Naive thymus-derived CD4-positive, alpha-beta T cell (primary cell): ENCODE data around the gene SNAPC1. TPM values are rescaled to one million over a fixed set of nuclear protein-coding genes. Genes with fewer than 3 reads are reported as not detected.
A peak's percentile ranks its signal among the peaks of the same experiment; 100 is the strongest.

Experiments
- ATAC-seq: fragments of 150-1000 bp; cut with Tn5 transposase; 2 replicates; pipeline ENCODE4 v1.10.0; 2021; ENCODE audit warnings: mild to moderate bottlenecking, moderate library complexity
- CTCF ChIA-PET: fragments of 350-600 bp; sonication (Branson Sonifier 250); formaldehyde crosslinking; loops from one replicate; lab custom pipeline; 2021; ENCODE audit warnings: antibody characterized with exemption; lab: Charles Lee
- POLR2A ChIA-PET: fragments of 350-600 bp; sonication (Branson Sonifier 250); formaldehyde crosslinking; loops from one replicate; lab custom pipeline; 2021; ENCODE audit warnings: antibody characterized with exemption, inconsistent platforms; lab: Charles Lee
- DNase-seq, 9 donors: peaks; one replicate each; pipeline versions ENCODE4 v3.0.0 to v3.0.0-alpha.2; 2020 to 2022; ENCODE audit warnings: mixed read lengths in 1 of 9
- H3K27ac ChIP-seq: one replicate; pipeline ENCODE4 v1.7.0; 2013; ENCODE audit warnings: mild to moderate bottlenecking, low read depth, low read length, moderate library complexity
- H3K27me3 ChIP-seq, 2 donors: one replicate each; pipeline ENCODE4 v1.7.0; 2013; ENCODE audit warnings: low read length in 2 of 2, mild to moderate bottlenecking in 2 of 2, moderate library complexity in 2 of 2; ENCODE audit not compliant: control insufficient read depth in 2 of 2, insufficient read depth in 2 of 2
- H3K36me3 ChIP-seq, 3 experiments: 1 replicate in 2 of 3; 2 replicates in 1 of 3; pipeline ENCODE4 v1.7.0; 2013; ENCODE audit warnings: low read length in 3 of 3, mild to moderate bottlenecking in 3 of 3, moderate library complexity in 1 of 3; ENCODE audit not compliant: insufficient read depth in 3 of 3, control insufficient read depth in 2 of 3
- H3K4me1 ChIP-seq, 2 donors: one replicate each; pipeline ENCODE4 v1.7.0; 2013; ENCODE audit warnings: low read length in 2 of 2, mild to moderate bottlenecking in 2 of 2, moderate library complexity in 1 of 2; ENCODE audit not compliant: control insufficient read depth in 2 of 2, insufficient read depth in 2 of 2
- H3K4me3 ChIP-seq: 2 replicates; pipeline ENCODE4 v1.7.0; 2013; ENCODE audit warnings: mild to moderate bottlenecking, low read length
- H3K9me3 ChIP-seq, 3 experiments: 1 replicate in 2 of 3; 2 replicates in 1 of 3; pipeline ENCODE4 v1.7.0; 2013; ENCODE audit warnings: low read length in 3 of 3; ENCODE audit not compliant: control insufficient read depth in 2 of 3
- H3K27ac Mint-ChIP-seq, 9 donors: one replicate each; pipeline ENCODE4 v1.8.0; 2020 to 2022; ENCODE audit warnings: mixed read lengths in 9 of 9, mild to moderate bottlenecking in 8 of 9, moderate library complexity in 5 of 9, inconsistent platforms in 2 of 9
- H3K27me3 Mint-ChIP-seq, 5 donors: one replicate each; pipeline ENCODE4 v1.8.0; 2021 to 2022; ENCODE audit warnings: mixed read lengths in 5 of 5, mild to moderate bottlenecking in 1 of 5
- H3K36me3 Mint-ChIP-seq, 5 donors: one replicate each; pipeline ENCODE4 v1.8.0; 2020 to 2022; ENCODE audit warnings: mixed read lengths in 5 of 5, mild to moderate bottlenecking in 3 of 5, inconsistent platforms in 1 of 5
- H3K4me1 Mint-ChIP-seq, 7 donors: one replicate each; pipeline ENCODE4 v1.8.0; 2020 to 2022; ENCODE audit warnings: mixed read lengths in 7 of 7, mild to moderate bottlenecking in 3 of 7, inconsistent platforms in 1 of 7
- H3K4me3 Mint-ChIP-seq, 10 donors: one replicate each; pipeline ENCODE4 v1.8.0; 2020 to 2022; ENCODE audit warnings: mild to moderate bottlenecking in 10 of 10, mixed read lengths in 10 of 10, moderate library complexity in 6 of 10, inconsistent platforms in 2 of 10
- H3K9me3 Mint-ChIP-seq, 11 donors: one replicate each; pipeline ENCODE4 v1.8.0; 2020 to 2022; ENCODE audit warnings: mixed read lengths in 11 of 11, mild to moderate bottlenecking in 4 of 11, inconsistent platforms in 1 of 11, moderate library complexity in 1 of 11
- intact Hi-C, 2 donors: fragments of 100-400 bp; cut with micrococcal nuclease; formaldehyde crosslinking; loops; one replicate each; pipeline ENCODE4 v1.15.1; 2023
- polyA plus RNA-seq, 2 donors: library from polyadenylated mRNA; unstranded; fragments of 300-500 nt; fragmentation: Illumina TruSeq; gene quantifications; one replicate each; pipeline ENCODE4 v1.2.3, GENCODE V29; 2021
- total RNA-seq, 6 experiments: library from RNA in 5 of 6; stranded (reverse) in 5 of 6; gene quantifications; 1 replicate in 5 of 6; 2 replicates in 1 of 6; pipeline ENCODE4 v1.2.3 and lab custom pipeline; 2021 to 2026

The SNAPC1 gene
- total and polyA plus RNA-seq, 7 experiments from 2014 or later: 3.5 to 8.7 (median 5.3) TPM

DNA sequence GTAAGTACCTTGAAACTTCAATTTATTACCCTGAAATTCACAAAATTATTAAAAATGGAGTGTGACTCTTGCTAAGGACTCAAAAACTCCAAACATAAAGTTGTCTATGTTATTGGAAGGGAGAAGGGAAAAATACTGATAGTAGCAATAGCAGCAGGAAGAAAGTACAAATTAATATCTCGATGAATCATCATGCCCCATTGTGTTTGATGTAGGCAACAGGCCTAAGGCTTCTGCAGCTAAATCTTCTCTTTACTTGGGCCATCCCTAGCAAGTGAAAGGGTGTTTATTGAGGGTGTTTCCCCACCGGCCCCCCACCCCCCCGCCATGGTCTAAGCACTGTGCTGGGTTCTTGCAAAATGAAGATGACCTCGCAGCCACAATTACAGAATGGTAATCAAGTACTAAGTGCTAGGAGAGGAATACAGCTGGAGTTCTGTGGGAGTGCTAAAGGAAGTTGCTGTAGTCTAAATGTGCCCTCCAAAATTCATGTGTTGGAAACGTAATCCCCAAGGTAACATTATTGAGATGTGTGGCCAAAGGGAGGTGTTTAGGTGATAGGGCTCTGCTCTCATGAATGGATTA, 76.5 kb downstream of the SNAPC1 start:
- H3K27me3 Mint-ChIP-seq: peaks cover 0 to 39% (median 0%) of the 10 kb centered on the region in 5 donors
- H3K36me3 Mint-ChIP-seq: no peaks in the 10 kb centered on the region
- intact Hi-C loops: loop anchor here (5.0 to 10.0 kb wide), 3 partner anchors 106 to 304 kb away; no protein-coding TSS in a partner anchor
- ATAC-seq (no peak), DNase-seq (no peak)
- no peak overlapping the region for H3K4me3 ChIP-seq
- peak overlapping the region in 1 of 9 donors; percentile 38 for H3K27ac Mint-ChIP-seq
- H3K9me3 ChIP-seq: no peaks in the 10 kb centered on the region
- peaks cover 0 to 3% (median 0%) of the 10 kb centered on the region in 11 donors for H3K9me3 Mint-ChIP-seq
- H3K36me3 ChIP-seq: no peaks in the 10 kb centered on the region
- ChIA-PET CTCF (interaction anchor here (0.5 to 2.9 kb wide), 6 partner anchors 335 to 1230 kb away, joined by 3 to 24 read pairs (median 7); no protein-coding TSS in a partner anchor), POLR2A (no interaction called here)
- H3K27me3 ChIP-seq: no peaks in the 10 kb centered on the region
- H3K27ac ChIP-seq: no peak overlapping the region
- no peaks in the 10 kb centered on the region for H3K4me1 ChIP-seq
- peaks cover 0 to 9% (median 0%) of the 10 kb centered on the region in 7 donors for H3K4me1 Mint-ChIP-seq
- no peak overlapping the region for H3K4me3 Mint-ChIP-seq

DNA sequence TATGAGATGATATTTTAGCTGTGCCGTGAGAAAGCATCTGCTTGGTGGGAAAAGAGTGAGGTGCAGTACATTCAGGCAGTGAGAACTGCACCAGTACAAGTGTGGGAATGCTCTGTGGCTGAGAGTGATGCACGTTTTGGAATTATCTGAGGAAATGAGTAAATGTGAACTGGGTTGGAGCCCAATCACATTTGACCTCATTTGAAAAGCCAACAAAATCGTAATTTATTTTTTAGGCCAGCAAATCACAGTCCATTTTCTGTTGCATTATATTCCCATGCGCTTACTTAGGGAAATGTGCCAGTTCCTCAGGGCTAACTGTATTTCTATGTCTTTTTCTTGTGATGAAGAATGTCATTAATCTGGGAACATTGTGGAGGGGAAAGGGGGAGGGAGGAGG, 77.3 kb downstream of the SNAPC1 start:
- Mint-ChIP-seq H3K27ac (peak overlapping the region in 1 of 9 donors; percentile 38), H3K9me3 (peaks cover 0 to 3% (median 0%) of the 10 kb centered on the region in 11 donors)

DNA sequence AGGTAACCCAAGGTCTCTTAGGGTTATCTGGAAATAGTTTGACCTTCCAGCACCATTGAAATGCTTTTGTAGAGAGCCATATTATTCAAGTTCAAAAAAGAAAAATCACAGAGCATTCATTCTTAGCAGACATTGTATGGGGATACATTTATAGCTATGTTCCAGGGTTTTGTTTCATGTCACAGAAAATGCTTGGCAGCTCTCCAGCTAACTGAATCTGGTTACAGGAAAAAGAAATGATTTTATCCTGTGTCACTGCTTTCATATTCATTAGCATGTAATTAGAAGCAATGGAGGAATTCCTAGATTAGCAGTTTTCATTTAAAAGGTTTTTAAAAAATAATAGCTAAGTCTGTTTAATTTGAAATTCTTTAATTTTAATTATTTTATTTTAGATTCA, 78.9 kb downstream of the SNAPC1 start:
- H3K27ac Mint-ChIP-seq: no peak overlapping the region
- Histone ChIP-seq H3K27ac (no peak overlapping the region), H3K4me3 (no peak overlapping the region), H3K4me1 (no peaks in the 10 kb centered on the region), H3K27me3 (no peaks in the 10 kb centered on the region), H3K36me3 (no peaks in the 10 kb centered on the region), H3K9me3 (no peaks in the 10 kb centered on the region)
- no peak overlapping the region for H3K4me3 Mint-ChIP-seq
- H3K4me1 Mint-ChIP-seq: peaks cover 0 to 9% (median 0%) of the 10 kb centered on the region in 7 donors
- POLR2A ChIA-PET: interaction anchor here (0.6 kb wide), 1 partner anchor 180 kb away, joined by 3 read pairs; no protein-coding TSS in a partner anchor
- peaks cover 0 to 3% (median 0%) of the 10 kb centered on the region in 11 donors for H3K9me3 Mint-ChIP-seq
- ATAC-seq: no peak
- H3K36me3 Mint-ChIP-seq: no peaks in the 10 kb centered on the region
- intact Hi-C loops: no loop called here
- CTCF ChIA-PET: interaction anchor here (0.8 to 1.3 kb wide), 2 partner anchors 372 to 572 kb away, joined by 3 read pairs; no protein-coding TSS in a partner anchor
- no peak for DNase-seq
- peaks cover 0 to 49% (median 3%) of the 10 kb centered on the region in 5 donors for H3K27me3 Mint-ChIP-seq

More for the DNA sequence above, 77.3 kb downstream of the SNAPC1 start:
- no peak overlapping the region for H3K27ac ChIP-seq
- no peaks in the 10 kb centered on the region for H3K36me3 ChIP-seq
- ATAC-seq: no peak
- intact Hi-C loops: loop anchor here (5.0 to 10.0 kb wide), 3 partner anchors 107 to 305 kb away; no protein-coding TSS in a partner anchor
- H3K4me3 ChIP-seq: no peak overlapping the region
- H3K4me1 ChIP-seq: no peaks in the 10 kb centered on the region
- no peak overlapping the region for H3K4me3 Mint-ChIP-seq
- H3K4me1 Mint-ChIP-seq: peaks cover 0 to 9% (median 0%) of the 10 kb centered on the region in 7 donors
- H3K36me3 Mint-ChIP-seq: no peaks in the 10 kb centered on the region
- CTCF ChIA-PET: interaction anchor here (0.5 to 2.1 kb wide), 2 partner anchors 364 to 1230 kb away, joined by 6 to 8 read pairs; no protein-coding TSS in a partner anchor
- H3K27me3 ChIP-seq: no peaks in the 10 kb centered on the region
- peaks cover 0 to 46% (median 1%) of the 10 kb centered on the region in 5 donors for H3K27me3 Mint-ChIP-seq
- H3K9me3 ChIP-seq: no peaks in the 10 kb centered on the region
- POLR2A ChIA-PET: no interaction called here
- no peak for DNase-seq

Other genes starting within 250 kb of the SNAPC1 start
- 100 to 1,000 TPM in 4 of 5 experiments, 10 to 100 TPM in 1; 88.8 to 358 (median 143) TPM for gene HIF1A, start 66.9 kb upstream of the SNAPC1 start, total RNA-seq
- 10 to 100 TPM; 75.1 to 98.4 TPM for gene HIF1A, start 66.9 kb upstream of the SNAPC1 start, polyA plus RNA-seq
- not detected for gene SYT16, start 50.3 kb downstream of the SNAPC1 start, total RNA-seq
- not detected for gene SYT16, start 50.3 kb downstream of the SNAPC1 start, polyA plus RNA-seq